ENCODE results near the gene COL27A1. TPM values are rescaled to one million over a fixed set of nuclear protein-coding genes. Genes with fewer than 3 reads are reported as not detected.

Gene COL27A1
- total and polyA plus RNA-seq, 2 donors from 2014 or later = 13.6 to 45.6 TPM

DNA sequence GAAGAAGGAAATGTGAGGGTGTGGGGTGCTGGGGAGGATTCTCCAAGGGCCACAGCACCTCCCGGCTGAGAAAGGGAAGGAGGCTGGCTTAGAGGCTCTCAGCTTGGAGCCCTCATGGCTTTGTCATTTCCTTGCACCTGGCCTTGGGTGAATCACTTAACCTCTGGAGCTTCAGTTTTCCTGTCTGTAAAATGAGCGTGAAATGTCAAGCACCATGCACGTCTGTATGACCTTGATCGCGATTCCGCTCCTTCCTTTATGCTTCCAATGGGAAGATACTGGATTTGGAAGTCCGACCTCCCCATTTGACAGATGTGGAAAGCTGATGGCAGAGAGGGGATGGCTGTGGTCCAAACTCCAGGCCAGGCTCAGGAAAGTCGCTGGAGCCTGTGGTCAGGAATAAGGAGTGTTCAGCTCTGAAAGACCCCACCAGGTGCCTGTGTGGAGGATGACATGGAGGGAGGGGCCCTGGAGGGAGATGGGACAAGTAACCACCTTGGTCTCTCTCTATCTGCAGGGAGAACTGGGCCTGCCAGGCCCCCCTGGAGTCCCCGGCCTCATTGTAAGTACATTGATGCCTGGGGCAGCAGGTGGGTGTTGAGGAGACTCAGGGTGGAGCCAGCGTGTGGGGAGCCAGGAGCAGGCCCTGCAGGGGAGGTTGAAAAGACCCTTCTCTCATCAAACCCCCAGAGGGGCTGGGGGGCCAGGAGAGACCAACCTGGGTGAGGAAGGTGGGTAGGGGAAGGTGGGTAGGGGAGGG, 66.5 kb downstream of the COL27A1 start:
- H3K4me1 ChIP-seq (ENCODE audit: control insufficient read depth in 2 of 3, insufficient read depth in 2 of 3, low read depth in 1 of 3, low read length in 3 of 3) = no peaks in the 10 kb centered on the region
- no peak overlapping the region for H3K9ac ChIP-seq (ENCODE audit: low read length in 3 of 3)
- H3K36me3 ChIP-seq (ENCODE audit: control insufficient read depth in 2 of 3, insufficient read depth in 3 of 3, low read length in 3 of 3) = peaks cover 0 to 14% (median 0%) of the 10 kb centered on the region in 3 donors
- H3K4me3 ChIP-seq (ENCODE audit: low read length in 3 of 3) = no peak overlapping the region
- H3K9me3 ChIP-seq (ENCODE audit: control insufficient read depth in 2 of 3, insufficient read depth in 1 of 3, low read length in 3 of 3) = no peaks in the 10 kb centered on the region
- FAIRE-seq (no peak), DNase-seq (no peak)
- intact Hi-C loops (cut with DNase I) = no loop called here
- no peak overlapping the region for H3K27ac ChIP-seq (ENCODE audit: low read depth in 2 of 2, low read length in 2 of 2)
- TF ChIP-seq CTCF (IDR thresholded peaks at IDR 0.05; ENCODE audit: borderline replicate concordance, extremely low read depth, insufficient read depth) = no peak
- H3K27me3 ChIP-seq (ENCODE audit: control insufficient read depth, insufficient read depth, low read length) = no peaks in the 10 kb centered on the region

- Histone ChIP-seq H3K36me3 (ENCODE audit: control insufficient read depth in 2 of 3, insufficient read depth in 3 of 3, low read length in 3 of 3) (peaks cover 0 to 14% (median 0%) of the 10 kb centered on the region in 3 donors), H3K9me3 (ENCODE audit: control insufficient read depth in 2 of 3, insufficient read depth in 1 of 3, low read length in 3 of 3) (no peaks in the 10 kb centered on the region), H3K9ac (ENCODE audit: low read length in 3 of 3) (no peak overlapping the region), H3K27ac (ENCODE audit: low read depth in 2 of 2, low read length in 2 of 2) (no peak overlapping the region), H3K4me3 (ENCODE audit: low read length in 3 of 3) (no peak overlapping the region), H3K4me1 (ENCODE audit: control insufficient read depth in 2 of 3, insufficient read depth in 2 of 3, low read depth in 1 of 3, low read length in 3 of 3) (no peaks in the 10 kb centered on the region), H3K27me3 (ENCODE audit: control insufficient read depth, insufficient read depth, low read length) (no peaks in the 10 kb centered on the region)
- TF ChIP-seq CTCF (IDR thresholded peaks at IDR 0.05; ENCODE audit: borderline replicate concordance, extremely low read depth, insufficient read depth) = no peak
- FAIRE-seq = no peak
- intact Hi-C loops (cut with DNase I) = no loop called here
- no peak for DNase-seq
Observed at GRCh38 chr9:114223564-114224246, 68.4 kb downstream of the COL27A1 start.

GRCh38 chr9:114224247-114224610, 68.9 kb downstream of the COL27A1 start:
- FAIRE-seq (no peak), DNase-seq (no peak)
- no peaks in the 10 kb centered on the region for H3K9me3 ChIP-seq (ENCODE audit: control insufficient read depth in 2 of 3, insufficient read depth in 1 of 3, low read length in 3 of 3)
- H3K9ac ChIP-seq (ENCODE audit: low read length in 3 of 3) = no peak overlapping the region
- intact Hi-C loops (cut with DNase I) = no loop called here
- H3K36me3 ChIP-seq (ENCODE audit: control insufficient read depth in 2 of 3, insufficient read depth in 3 of 3, low read length in 3 of 3) = peaks cover 0 to 14% (median 0%) of the 10 kb centered on the region in 3 donors
- TF ChIP-seq CTCF (IDR thresholded peaks at IDR 0.05; ENCODE audit: borderline replicate concordance, extremely low read depth, insufficient read depth) = no peak
- no peak overlapping the region for H3K27ac ChIP-seq (ENCODE audit: low read depth in 2 of 2, low read length in 2 of 2)
- H3K4me3 ChIP-seq (ENCODE audit: low read length in 3 of 3) = no peak overlapping the region
- H3K4me1 ChIP-seq (ENCODE audit: control insufficient read depth in 2 of 3, insufficient read depth in 2 of 3, low read depth in 1 of 3, low read length in 3 of 3) = no peaks in the 10 kb centered on the region
- no peaks in the 10 kb centered on the region for H3K27me3 ChIP-seq (ENCODE audit: control insufficient read depth, insufficient read depth, low read length)

All from kidney (tissue), 14 donors.